GM12801 (cell line): ENCODE data around the gene TMPRSS13.

Experiments used
- TF ChIP-seq, protein P1 (sequence below): IDR thresholded peaks from one replicate; pipeline ENCODE4 v1.5.1; 2011; ENCODE audit warnings: control low read depth; ENCODE audit not compliant: insufficient read length; ENCODE audit errors: extremely low read depth

The TMPRSS13 gene

GRCh38 chr11:117934526-117935307, 5.5 kb upstream of the TMPRSS13 start:
- TF ChIP-seq, protein P1, sequence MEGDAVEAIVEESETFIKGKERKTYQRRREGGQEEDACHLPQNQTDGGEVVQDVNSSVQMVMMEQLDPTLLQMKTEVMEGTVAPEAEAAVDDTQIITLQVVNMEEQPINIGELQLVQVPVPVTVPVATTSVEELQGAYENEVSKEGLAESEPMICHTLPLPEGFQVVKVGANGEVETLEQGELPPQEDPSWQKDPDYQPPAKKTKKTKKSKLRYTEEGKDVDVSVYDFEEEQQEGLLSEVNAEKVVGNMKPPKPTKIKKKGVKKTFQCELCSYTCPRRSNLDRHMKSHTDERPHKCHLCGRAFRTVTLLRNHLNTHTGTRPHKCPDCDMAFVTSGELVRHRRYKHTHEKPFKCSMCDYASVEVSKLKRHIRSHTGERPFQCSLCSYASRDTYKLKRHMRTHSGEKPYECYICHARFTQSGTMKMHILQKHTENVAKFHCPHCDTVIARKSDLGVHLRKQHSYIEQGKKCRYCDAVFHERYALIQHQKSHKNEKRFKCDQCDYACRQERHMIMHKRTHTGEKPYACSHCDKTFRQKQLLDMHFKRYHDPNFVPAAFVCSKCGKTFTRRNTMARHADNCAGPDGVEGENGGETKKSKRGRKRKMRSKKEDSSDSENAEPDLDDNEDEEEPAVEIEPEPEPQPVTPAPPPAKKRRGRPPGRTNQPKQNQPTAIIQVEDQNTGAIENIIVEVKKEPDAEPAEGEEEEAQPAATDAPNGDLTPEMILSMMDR = no peak

GRCh38 chr11:117933930-117934329, 4.7 kb upstream of the TMPRSS13 start:
- TF ChIP-seq, protein P1 = no peak

DNA sequence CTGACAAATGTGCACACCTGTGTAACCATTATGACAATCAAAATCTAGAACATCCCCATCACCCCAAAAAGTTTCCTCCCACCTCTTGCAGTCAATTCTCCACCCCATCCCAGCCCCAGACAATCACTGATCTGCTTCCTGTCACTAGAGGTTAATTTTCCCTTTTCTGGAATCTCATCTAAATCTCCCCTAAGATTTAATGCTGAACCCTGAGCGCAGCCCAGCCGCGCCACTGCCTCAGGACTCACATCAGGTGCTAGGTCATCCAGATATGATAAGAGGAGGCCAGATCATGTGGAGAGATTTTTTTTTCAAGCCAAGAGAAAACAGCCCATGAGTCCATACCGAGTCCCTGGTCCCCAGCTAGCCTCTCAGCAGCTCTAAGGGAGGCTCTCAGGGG, 4.3 kb upstream of the TMPRSS13 start:
- TF ChIP-seq, protein P1 = no peak

DNA sequence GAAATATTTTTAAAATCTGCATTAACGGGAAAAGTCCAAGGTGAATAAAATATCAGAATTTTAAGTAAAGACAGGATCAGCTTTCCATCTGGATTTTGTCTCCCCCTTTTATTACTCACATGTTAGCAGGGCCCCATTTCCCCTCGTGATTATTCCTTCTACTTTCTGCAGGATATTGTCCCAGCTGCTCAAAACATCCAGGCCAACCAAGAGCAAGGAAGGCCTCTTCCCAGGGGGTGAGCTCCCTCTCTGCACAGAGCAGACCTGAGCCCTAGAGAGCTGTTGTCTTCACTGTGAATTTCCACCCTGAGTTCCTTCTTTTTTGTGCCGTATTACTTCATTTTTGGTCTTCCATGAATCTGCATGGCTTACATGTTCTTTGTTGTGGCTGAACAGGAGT, 3.7 kb upstream of the TMPRSS13 start:
- TF ChIP-seq, protein P1 = no peak

GRCh38 chr11:117932426-117932825, 3.2 kb upstream of the TMPRSS13 start:
- TF ChIP-seq, protein P1 = no peak

DNA sequence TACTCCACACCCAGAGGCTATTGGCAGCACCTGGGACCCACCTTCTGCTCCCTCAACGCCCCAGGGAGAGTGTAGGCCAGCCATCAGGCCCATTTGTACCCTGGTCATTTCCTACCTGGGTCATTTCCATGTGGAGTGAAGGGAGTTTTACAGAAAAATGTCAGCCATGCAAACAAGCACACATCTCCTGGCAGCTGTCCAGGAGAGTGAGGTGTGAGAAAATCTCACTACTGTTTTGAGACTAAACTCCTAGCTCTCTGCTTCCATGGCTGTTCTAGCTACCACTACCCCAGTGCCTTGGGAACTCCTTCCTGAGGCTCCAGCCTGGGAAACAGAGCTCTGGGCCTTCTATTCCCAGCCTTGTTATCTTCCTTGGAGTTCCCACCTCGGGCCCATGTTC, 2.8 kb upstream of the TMPRSS13 start:
- TF ChIP-seq, protein P1 = no peak

GRCh38 chr11:117931331-117931950, 2.2 kb upstream of the TMPRSS13 start:
- TF ChIP-seq, protein P1 = no peak
